ENCODE measurements around the gene UNC13D. TPM values are rescaled to one million over a fixed set of nuclear protein-coding genes. Genes with fewer than 3 reads are reported as not detected.

The UNC13D gene
- total RNA-seq, 1 experiment from 2014 or later, result 104 TPM

DNA sequence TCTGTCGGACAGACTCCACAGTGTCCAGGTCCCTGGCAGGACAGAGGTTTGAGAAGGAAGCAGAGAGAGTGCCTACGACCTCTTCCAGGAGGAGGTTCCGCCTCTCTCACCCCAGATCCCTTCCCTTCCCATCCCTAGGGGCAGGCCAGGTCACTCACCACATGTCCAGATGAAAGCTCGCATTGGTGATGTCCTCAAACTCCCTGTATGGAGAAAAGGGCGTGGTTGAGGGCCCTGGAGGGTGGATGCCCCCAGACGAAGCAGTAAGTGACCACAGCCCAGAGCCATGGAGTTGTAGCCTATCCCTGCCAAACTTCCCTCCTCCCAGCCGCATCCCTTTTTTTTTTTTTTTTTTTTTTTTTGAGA, 3.4 kb downstream of the UNC13D start:
- Mint-ChIP-seq H3K4me3 (ENCODE audit: low read depth, unreplicated experiment) (no peak overlapping the region), H3K9me3 (ENCODE audit: low read depth, unreplicated experiment) (no peaks in the 10 kb centered on the region), H3K36me3 (ENCODE audit: insufficient read depth, unreplicated experiment) (peaks cover 68% of the 10 kb centered on the region), H3K4me1 (ENCODE audit: low read depth, unreplicated experiment) (peaks cover 8% of the 10 kb centered on the region), H3K27me3 (ENCODE audit: unreplicated experiment) (no peaks in the 10 kb centered on the region), H3K27ac (ENCODE audit: unreplicated experiment) (no peak overlapping the region)
- CTCF ChIA-PET, result interaction anchor here (0.7 to 1.1 kb wide), 2 partner anchors 15 to 56 kb away, joined by 3 read pairs; partner anchors contain the start of gene UNK
- DNase-seq, result no peak
- BruUV-seq (replicated peaks), result no TSS peak
- TF ChIP-seq, protein P1, sequence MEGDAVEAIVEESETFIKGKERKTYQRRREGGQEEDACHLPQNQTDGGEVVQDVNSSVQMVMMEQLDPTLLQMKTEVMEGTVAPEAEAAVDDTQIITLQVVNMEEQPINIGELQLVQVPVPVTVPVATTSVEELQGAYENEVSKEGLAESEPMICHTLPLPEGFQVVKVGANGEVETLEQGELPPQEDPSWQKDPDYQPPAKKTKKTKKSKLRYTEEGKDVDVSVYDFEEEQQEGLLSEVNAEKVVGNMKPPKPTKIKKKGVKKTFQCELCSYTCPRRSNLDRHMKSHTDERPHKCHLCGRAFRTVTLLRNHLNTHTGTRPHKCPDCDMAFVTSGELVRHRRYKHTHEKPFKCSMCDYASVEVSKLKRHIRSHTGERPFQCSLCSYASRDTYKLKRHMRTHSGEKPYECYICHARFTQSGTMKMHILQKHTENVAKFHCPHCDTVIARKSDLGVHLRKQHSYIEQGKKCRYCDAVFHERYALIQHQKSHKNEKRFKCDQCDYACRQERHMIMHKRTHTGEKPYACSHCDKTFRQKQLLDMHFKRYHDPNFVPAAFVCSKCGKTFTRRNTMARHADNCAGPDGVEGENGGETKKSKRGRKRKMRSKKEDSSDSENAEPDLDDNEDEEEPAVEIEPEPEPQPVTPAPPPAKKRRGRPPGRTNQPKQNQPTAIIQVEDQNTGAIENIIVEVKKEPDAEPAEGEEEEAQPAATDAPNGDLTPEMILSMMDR (IDR thresholded peaks at IDR 0.05; ENCODE audit: unreplicated experiment), result no peak
- intact Hi-C loops (cut with micrococcal nuclease; ENCODE audit: unreplicated experiment), result no loop called here

- intact Hi-C loops (cut with micrococcal nuclease; ENCODE audit: unreplicated experiment), result no loop called here
- CTCF ChIA-PET, result interaction anchor here (0.6 to 1.1 kb wide), 3 partner anchors 16 to 887 kb away, joined by 3 read pairs; no protein-coding TSS in a partner anchor
- H3K27ac Mint-ChIP-seq (ENCODE audit: unreplicated experiment), result no peak overlapping the region
- no TSS peak for BruUV-seq (replicated peaks)
- no peak overlapping the region for H3K4me3 Mint-ChIP-seq (ENCODE audit: low read depth, unreplicated experiment)
- H3K9me3 Mint-ChIP-seq (ENCODE audit: low read depth, unreplicated experiment), result no peaks in the 10 kb centered on the region
- peaks cover 2% of the 10 kb centered on the region for H3K4me1 Mint-ChIP-seq (ENCODE audit: low read depth, unreplicated experiment)
- H3K36me3 Mint-ChIP-seq (ENCODE audit: insufficient read depth, unreplicated experiment), result peaks cover 68% of the 10 kb centered on the region
- no peak for DNase-seq
- TF ChIP-seq, protein P1 (IDR thresholded peaks at IDR 0.05; ENCODE audit: unreplicated experiment), result no peak
- H3K27me3 Mint-ChIP-seq (ENCODE audit: unreplicated experiment), result no peaks in the 10 kb centered on the region
These were observed 4.0 kb downstream of the UNC13D start for GRCh38 chr17:75839942-75840798.

- Mint-ChIP-seq H3K36me3 (ENCODE audit: insufficient read depth, unreplicated experiment) (peaks cover 67% of the 10 kb centered on the region), H3K9me3 (ENCODE audit: low read depth, unreplicated experiment) (no peaks in the 10 kb centered on the region), H3K4me3 (ENCODE audit: low read depth, unreplicated experiment) (no peak overlapping the region), H3K4me1 (ENCODE audit: low read depth, unreplicated experiment) (no peaks in the 10 kb centered on the region), H3K27me3 (ENCODE audit: unreplicated experiment) (no peaks in the 10 kb centered on the region), H3K27ac (ENCODE audit: unreplicated experiment) (no peak overlapping the region)
- CTCF ChIA-PET, result no interaction called here
- no peak for DNase-seq
- intact Hi-C loops (cut with micrococcal nuclease; ENCODE audit: unreplicated experiment), result no loop called here
- TF ChIP-seq, protein P1 (IDR thresholded peaks at IDR 0.05; ENCODE audit: unreplicated experiment), result no peak
- BruUV-seq (replicated peaks), result no TSS peak
These were observed 5.8 kb downstream of the UNC13D start for GRCh38 chr17:75838410-75838809.

DNA sequence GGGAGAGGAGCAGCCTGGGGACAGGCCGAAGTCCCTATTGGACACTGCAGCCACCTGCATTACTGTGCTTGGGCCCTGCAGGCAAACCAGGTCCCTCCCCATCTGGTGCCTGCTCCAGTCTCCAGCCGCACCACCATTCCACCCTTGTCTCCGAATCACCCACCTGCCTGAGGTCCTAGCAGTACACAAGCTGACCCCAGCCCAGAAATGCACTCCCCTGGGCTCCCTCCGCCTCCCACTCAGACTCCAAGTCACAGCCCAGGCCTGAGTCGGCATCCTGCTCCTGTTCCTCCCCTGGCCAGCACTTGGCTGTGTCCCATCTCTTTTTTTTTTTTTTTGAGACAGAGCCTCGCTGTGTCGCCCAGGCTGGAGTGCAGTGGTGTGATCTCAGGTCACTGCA, 6.3 kb downstream of the UNC13D start:
- H3K27me3 Mint-ChIP-seq (ENCODE audit: unreplicated experiment), result no peaks in the 10 kb centered on the region
- CTCF ChIA-PET, result no interaction called here
- H3K4me1 Mint-ChIP-seq (ENCODE audit: low read depth, unreplicated experiment), result no peaks in the 10 kb centered on the region
- H3K4me3 Mint-ChIP-seq (ENCODE audit: low read depth, unreplicated experiment), result no peak overlapping the region
- intact Hi-C loops (cut with micrococcal nuclease; ENCODE audit: unreplicated experiment), result no loop called here
- BruUV-seq (replicated peaks), result no TSS peak
- H3K9me3 Mint-ChIP-seq (ENCODE audit: low read depth, unreplicated experiment), result no peaks in the 10 kb centered on the region
- DNase-seq, result no peak
- TF ChIP-seq, protein P1 (IDR thresholded peaks at IDR 0.05; ENCODE audit: unreplicated experiment), result no peak
- H3K36me3 Mint-ChIP-seq (ENCODE audit: insufficient read depth, unreplicated experiment), result peaks cover 69% of the 10 kb centered on the region
- no peak overlapping the region for H3K27ac Mint-ChIP-seq (ENCODE audit: unreplicated experiment)

Measured in Calu3 (cell line).